Activated CD8-positive, alpha-beta T cell treated with anti-CD3 and anti-CD28 coated beads for 36 hours (primary cell): Measurements from ENCODE around the gene PSORS1C2. TPM values are rescaled to one million over a fixed set of nuclear protein-coding genes. Genes with fewer than 3 reads are reported as not detected.

Experiments
- ATAC-seq: fragments of 200-7000 bp; cut with Tn5 transposase; one replicate; pipeline ENCODE4 v1.10.0; 2021; ENCODE audit warnings: mild to moderate bottlenecking, moderate library complexity
- CTCF ChIA-PET: fragments of 350-600 bp; sonication (Branson Sonifier 250); formaldehyde crosslinking; loops from one replicate; lab custom pipeline; 2021; ENCODE audit warnings: antibody characterized with exemption; lab: Charles Lee
- POLR2A ChIA-PET: fragments of 350-600 bp; sonication (Branson Sonifier 250); formaldehyde crosslinking; loops from one replicate; lab custom pipeline; 2021; ENCODE audit warnings: antibody characterized with exemption; lab: Charles Lee
- DNase-seq: peaks from one replicate; pipeline ENCODE4 v3.0.0-alpha.2; 2020
- H3K27ac Mint-ChIP-seq: one replicate; pipeline ENCODE4 v1.8.0; 2021; ENCODE audit warnings: mild to moderate bottlenecking, mixed read lengths
- H3K27me3 Mint-ChIP-seq: one replicate; pipeline ENCODE4 v1.8.0; 2021; ENCODE audit warnings: mixed read lengths
- H3K36me3 Mint-ChIP-seq: one replicate; pipeline ENCODE4 v1.8.0; 2021; ENCODE audit warnings: low read depth, mixed read lengths
- H3K4me1 Mint-ChIP-seq: one replicate; pipeline ENCODE4 v1.8.0; 2021; ENCODE audit warnings: low read depth, mixed read lengths
- H3K4me3 Mint-ChIP-seq: one replicate; pipeline ENCODE4 v1.8.0; 2021; ENCODE audit warnings: mild to moderate bottlenecking, moderate library complexity, mixed read lengths
- H3K9me3 Mint-ChIP-seq: one replicate; pipeline ENCODE4 v1.8.0; 2021; ENCODE audit warnings: mixed read lengths
- CTCF ChIP-seq: fragments of 200-600 bp; IDR thresholded peaks from one replicate; pipeline ENCODE4 v1.8.0; 2022; ENCODE audit warnings: antibody characterized with exemption, mild to moderate bottlenecking
- intact Hi-C: fragments of 100-400 bp; cut with micrococcal nuclease; formaldehyde crosslinking; loops from one replicate; pipeline ENCODE4 v1.10.0; 2022
- total RNA-seq, 2 experiments: library from RNA; stranded (reverse); gene quantifications; one replicate each; pipeline ENCODE4 v1.2.3, GENCODE V29; 2021

Gene PSORS1C2
- total RNA-seq, 2 experiments from 2014 or later: not detected

- no peak for DNase-seq
- no peak for TF ChIP-seq CTCF
- no peaks in the 10 kb centered on the region for H3K27me3 Mint-ChIP-seq
- H3K36me3 Mint-ChIP-seq: peaks cover 48% of the 10 kb centered on the region
- ATAC-seq: no peak
- intact Hi-C loops: no loop called here
- H3K9me3 Mint-ChIP-seq: no peaks in the 10 kb centered on the region
- H3K27ac Mint-ChIP-seq: no peak overlapping the region
- peak overlapping the region; percentile 97 for H3K4me3 Mint-ChIP-seq
- H3K4me1 Mint-ChIP-seq: peaks cover 17% of the 10 kb centered on the region
- ChIA-PET CTCF (interaction anchor here (2.9 kb wide), 1 partner anchor 210 kb away, joined by 15 read pairs; no protein-coding TSS in a partner anchor), POLR2A (interaction anchor here (1.1 kb wide), 1 partner anchor 196 kb away, joined by 3 read pairs; no protein-coding TSS in a partner anchor)
These were observed 17.8 kb upstream of the PSORS1C2 start for GRCh38 chr6:31156641-31157040.

- H3K4me1 Mint-ChIP-seq: peaks cover 5% of the 10 kb centered on the region
- no peak overlapping the region for H3K27ac Mint-ChIP-seq
- DNase-seq (no peak), ATAC-seq (no peak)
- no peaks in the 10 kb centered on the region for H3K27me3 Mint-ChIP-seq
- no peak for TF ChIP-seq CTCF
- no peak overlapping the region for H3K4me3 Mint-ChIP-seq
- H3K36me3 Mint-ChIP-seq: peaks cover 39% of the 10 kb centered on the region
- CTCF ChIA-PET: no interaction called here
- POLR2A ChIA-PET: interaction anchor here (1.4 kb wide), 1 partner anchor 16 kb away, joined by 3 read pairs; the partner anchor contains the start of gene PSORS1C2
- H3K9me3 Mint-ChIP-seq: no peaks in the 10 kb centered on the region
- intact Hi-C loops: no loop called here
These were observed 15.6 kb upstream of the PSORS1C2 start for GRCh38 chr6:31154436-31154835.

- POLR2A ChIA-PET: interaction anchor here (1.0 kb wide), 1 partner anchor 9 kb away, joined by 3 read pairs; no protein-coding TSS in a partner anchor
- Mint-ChIP-seq H3K36me3 (peaks cover 26% of the 10 kb centered on the region), H3K4me3 (no peak overlapping the region), H3K27me3 (no peaks in the 10 kb centered on the region), H3K4me1 (peaks cover 5% of the 10 kb centered on the region), H3K9me3 (no peaks in the 10 kb centered on the region), H3K27ac (no peak overlapping the region)
- ATAC-seq (no peak), DNase-seq (no peak)
- intact Hi-C loops: no loop called here
- TF ChIP-seq CTCF: no peak
- CTCF ChIA-PET: no interaction called here
These were observed 13.9 kb upstream of the PSORS1C2 start for GRCh38 chr6:31152781-31153180.

- POLR2A ChIA-PET: interaction anchor here (0.6 kb wide), 1 partner anchor 18 kb away, joined by 3 read pairs; no protein-coding TSS in a partner anchor
- H3K4me1 Mint-ChIP-seq: no peaks in the 10 kb centered on the region
- CTCF ChIA-PET: interaction anchor here (1.3 to 1.6 kb wide), 2 partner anchors 43 to 217 kb away, joined by 3 to 5 read pairs; no protein-coding TSS in a partner anchor
- H3K36me3 Mint-ChIP-seq: peaks cover 17% of the 10 kb centered on the region
- no peak for TF ChIP-seq CTCF
- ATAC-seq (no peak), DNase-seq (no peak)
- H3K4me3 Mint-ChIP-seq: no peak overlapping the region
- H3K27ac Mint-ChIP-seq: no peak overlapping the region
- H3K9me3 Mint-ChIP-seq: no peaks in the 10 kb centered on the region
- H3K27me3 Mint-ChIP-seq: no peaks in the 10 kb centered on the region
- intact Hi-C loops: no loop called here
These were observed 11.1 kb upstream of the PSORS1C2 start for GRCh38 chr6:31149827-31150447.

- ChIA-PET POLR2A (interaction anchor here (1.6 to 1.7 kb wide), 2 partner anchors 27 to 51 kb away, joined by 5 to 10 read pairs; no protein-coding TSS in a partner anchor), CTCF (interaction anchor here (0.8 to 1.0 kb wide), 2 partner anchors 17 to 228 kb away, joined by 3 to 4 read pairs; no protein-coding TSS in a partner anchor)
- H3K4me1 Mint-ChIP-seq: no peaks in the 10 kb centered on the region
- H3K27ac Mint-ChIP-seq: no peak overlapping the region
- no peak overlapping the region for H3K4me3 Mint-ChIP-seq
- TF ChIP-seq CTCF: no peak
- intact Hi-C loops: no loop called here
- ATAC-seq (no peak), DNase-seq (no peak)
- no peaks in the 10 kb centered on the region for H3K9me3 Mint-ChIP-seq
- no peaks in the 10 kb centered on the region for H3K27me3 Mint-ChIP-seq
- H3K36me3 Mint-ChIP-seq: peaks cover 2% of the 10 kb centered on the region
These were observed 6.5 kb upstream of the PSORS1C2 start for GRCh38 chr6:31145386-31145785.
